ENCODE results near the gene EBF4. TPM values are rescaled to one million over a fixed set of nuclear protein-coding genes. Genes with fewer than 3 reads are reported as not detected.
A peak's percentile ranks its signal among the peaks of the same experiment; 100 is the strongest.

Gene EBF4
- total and polyA plus RNA-seq, 2 of the 8 experiments (the other 6 are each of a cell fraction or from before 2014, with no cell fraction given) = 1.2 to 2.9 TPM

DNA sequence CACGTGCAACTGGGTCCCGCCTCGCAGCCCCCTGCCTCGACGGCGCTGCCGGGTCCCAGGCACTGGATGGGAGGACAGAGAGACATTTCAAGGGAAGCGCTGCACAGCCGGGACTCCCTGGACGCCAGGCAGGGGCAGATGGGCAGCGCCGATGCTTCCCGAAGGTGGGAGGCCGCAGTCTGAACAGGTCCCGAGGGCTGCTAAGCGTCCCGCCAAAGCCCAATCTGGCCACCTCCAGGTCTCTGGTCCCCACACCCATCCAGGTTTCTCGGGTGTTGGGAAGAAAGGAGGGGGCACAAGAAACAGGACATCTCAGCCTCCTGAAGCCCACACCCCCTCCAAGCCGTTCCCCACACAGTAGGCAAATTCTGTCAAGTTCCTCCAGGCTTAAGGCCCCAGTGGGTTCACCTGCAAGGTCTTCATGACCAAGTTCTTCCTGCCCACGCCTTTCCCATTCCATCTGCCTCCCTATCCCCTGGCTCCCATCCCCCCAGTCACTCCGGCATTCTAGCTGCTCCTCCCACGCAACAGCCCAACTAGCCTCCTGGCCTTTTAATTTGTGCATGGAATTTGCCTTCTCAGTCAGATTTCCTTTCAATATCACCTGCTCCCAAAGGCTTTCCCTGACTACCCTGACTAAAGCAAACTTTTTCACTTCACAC lies 113.2 kb downstream of the EBF4 start (continued):
- TF ChIP-seq, protein P1, sequence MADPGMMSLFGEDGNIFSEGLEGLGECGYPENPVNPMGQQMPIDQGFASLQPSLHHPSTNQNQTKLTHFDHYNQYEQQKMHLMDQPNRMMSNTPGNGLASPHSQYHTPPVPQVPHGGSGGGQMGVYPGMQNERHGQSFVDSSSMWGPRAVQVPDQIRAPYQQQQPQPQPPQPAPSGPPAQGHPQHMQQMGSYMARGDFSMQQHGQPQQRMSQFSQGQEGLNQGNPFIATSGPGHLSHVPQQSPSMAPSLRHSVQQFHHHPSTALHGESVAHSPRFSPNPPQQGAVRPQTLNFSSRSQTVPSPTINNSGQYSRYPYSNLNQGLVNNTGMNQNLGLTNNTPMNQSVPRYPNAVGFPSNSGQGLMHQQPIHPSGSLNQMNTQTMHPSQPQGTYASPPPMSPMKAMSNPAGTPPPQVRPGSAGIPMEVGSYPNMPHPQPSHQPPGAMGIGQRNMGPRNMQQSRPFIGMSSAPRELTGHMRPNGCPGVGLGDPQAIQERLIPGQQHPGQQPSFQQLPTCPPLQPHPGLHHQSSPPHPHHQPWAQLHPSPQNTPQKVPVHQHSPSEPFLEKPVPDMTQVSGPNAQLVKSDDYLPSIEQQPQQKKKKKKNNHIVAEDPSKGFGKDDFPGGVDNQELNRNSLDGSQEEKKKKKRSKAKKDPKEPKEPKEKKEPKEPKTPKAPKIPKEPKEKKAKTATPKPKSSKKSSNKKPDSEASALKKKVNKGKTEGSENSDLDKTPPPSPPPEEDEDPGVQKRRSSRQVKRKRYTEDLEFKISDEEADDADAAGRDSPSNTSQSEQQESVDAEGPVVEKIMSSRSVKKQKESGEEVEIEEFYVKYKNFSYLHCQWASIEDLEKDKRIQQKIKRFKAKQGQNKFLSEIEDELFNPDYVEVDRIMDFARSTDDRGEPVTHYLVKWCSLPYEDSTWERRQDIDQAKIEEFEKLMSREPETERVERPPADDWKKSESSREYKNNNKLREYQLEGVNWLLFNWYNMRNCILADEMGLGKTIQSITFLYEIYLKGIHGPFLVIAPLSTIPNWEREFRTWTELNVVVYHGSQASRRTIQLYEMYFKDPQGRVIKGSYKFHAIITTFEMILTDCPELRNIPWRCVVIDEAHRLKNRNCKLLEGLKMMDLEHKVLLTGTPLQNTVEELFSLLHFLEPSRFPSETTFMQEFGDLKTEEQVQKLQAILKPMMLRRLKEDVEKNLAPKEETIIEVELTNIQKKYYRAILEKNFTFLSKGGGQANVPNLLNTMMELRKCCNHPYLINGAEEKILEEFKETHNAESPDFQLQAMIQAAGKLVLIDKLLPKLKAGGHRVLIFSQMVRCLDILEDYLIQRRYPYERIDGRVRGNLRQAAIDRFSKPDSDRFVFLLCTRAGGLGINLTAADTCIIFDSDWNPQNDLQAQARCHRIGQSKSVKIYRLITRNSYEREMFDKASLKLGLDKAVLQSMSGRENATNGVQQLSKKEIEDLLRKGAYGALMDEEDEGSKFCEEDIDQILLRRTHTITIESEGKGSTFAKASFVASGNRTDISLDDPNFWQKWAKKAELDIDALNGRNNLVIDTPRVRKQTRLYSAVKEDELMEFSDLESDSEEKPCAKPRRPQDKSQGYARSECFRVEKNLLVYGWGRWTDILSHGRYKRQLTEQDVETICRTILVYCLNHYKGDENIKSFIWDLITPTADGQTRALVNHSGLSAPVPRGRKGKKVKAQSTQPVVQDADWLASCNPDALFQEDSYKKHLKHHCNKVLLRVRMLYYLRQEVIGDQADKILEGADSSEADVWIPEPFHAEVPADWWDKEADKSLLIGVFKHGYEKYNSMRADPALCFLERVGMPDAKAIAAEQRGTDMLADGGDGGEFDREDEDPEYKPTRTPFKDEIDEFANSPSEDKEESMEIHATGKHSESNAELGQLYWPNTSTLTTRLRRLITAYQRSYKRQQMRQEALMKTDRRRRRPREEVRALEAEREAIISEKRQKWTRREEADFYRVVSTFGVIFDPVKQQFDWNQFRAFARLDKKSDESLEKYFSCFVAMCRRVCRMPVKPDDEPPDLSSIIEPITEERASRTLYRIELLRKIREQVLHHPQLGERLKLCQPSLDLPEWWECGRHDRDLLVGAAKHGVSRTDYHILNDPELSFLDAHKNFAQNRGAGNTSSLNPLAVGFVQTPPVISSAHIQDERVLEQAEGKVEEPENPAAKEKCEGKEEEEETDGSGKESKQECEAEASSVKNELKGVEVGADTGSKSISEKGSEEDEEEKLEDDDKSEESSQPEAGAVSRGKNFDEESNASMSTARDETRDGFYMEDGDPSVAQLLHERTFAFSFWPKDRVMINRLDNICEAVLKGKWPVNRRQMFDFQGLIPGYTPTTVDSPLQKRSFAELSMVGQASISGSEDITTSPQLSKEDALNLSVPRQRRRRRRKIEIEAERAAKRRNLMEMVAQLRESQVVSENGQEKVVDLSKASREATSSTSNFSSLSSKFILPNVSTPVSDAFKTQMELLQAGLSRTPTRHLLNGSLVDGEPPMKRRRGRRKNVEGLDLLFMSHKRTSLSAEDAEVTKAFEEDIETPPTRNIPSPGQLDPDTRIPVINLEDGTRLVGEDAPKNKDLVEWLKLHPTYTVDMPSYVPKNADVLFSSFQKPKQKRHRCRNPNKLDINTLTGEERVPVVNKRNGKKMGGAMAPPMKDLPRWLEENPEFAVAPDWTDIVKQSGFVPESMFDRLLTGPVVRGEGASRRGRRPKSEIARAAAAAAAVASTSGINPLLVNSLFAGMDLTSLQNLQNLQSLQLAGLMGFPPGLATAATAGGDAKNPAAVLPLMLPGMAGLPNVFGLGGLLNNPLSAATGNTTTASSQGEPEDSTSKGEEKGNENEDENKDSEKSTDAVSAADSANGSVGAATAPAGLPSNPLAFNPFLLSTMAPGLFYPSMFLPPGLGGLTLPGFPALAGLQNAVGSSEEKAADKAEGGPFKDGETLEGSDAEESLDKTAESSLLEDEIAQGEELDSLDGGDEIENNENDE (IDR thresholded peaks at IDR 0.05; ENCODE audit: insufficient replicate concordance, low read length) = no peak
- TF ChIP-seq EP300 (IDR thresholded peaks at IDR 0.05; ENCODE audit: borderline replicate concordance in 1 of 2, low read depth in 2 of 2, low read length in 2 of 2) (no peak), SUZ12 (IDR thresholded peaks at IDR 0.05; ENCODE audit: low read length) (peak; percentile 73; the same call in 1 of the 2 replicates), EGR1 (IDR thresholded peaks at IDR 0.05; ENCODE audit: borderline replicate concordance, low read depth, low read length) (peak; percentile 66; the same call in 1 of the 2 replicates), CTBP2 (IDR thresholded peaks at IDR 0.05; ENCODE audit: borderline replicate concordance, insufficient read depth, insufficient read length, low read length) (no peak)

Data from H1 (cell line).